Astrocyte of the cerebellum (primary cell): Measurements from ENCODE around the gene RIPK1.

ENCODE experiments used
- DNase-seq: peaks from one replicate; pipeline ENCODE4 v3.0.0-alpha.2; 2011; ENCODE audit warnings: low read depth
- H3K4me3 ChIP-seq: 2 replicates; pipeline ENCODE4 v1.5.1; 2011; ENCODE audit warnings: mild to moderate bottlenecking, low read depth, low read length, moderate library complexity
- in situ Hi-C: cut with HindIII; loops from 2 replicates; pipeline ENCODE4 v1.10.0; 2017; ENCODE audit warnings: low sequenced_read_pairs
- TF ChIP-seq, protein P1 (sequence below): IDR thresholded peaks from 2 replicates; pipeline ENCODE4 v1.5.1; 2012; ENCODE audit warnings: low read length, low read depth, moderate library complexity, mild to moderate bottlenecking; ENCODE audit errors: missing control alignments

Gene RIPK1

DNA sequence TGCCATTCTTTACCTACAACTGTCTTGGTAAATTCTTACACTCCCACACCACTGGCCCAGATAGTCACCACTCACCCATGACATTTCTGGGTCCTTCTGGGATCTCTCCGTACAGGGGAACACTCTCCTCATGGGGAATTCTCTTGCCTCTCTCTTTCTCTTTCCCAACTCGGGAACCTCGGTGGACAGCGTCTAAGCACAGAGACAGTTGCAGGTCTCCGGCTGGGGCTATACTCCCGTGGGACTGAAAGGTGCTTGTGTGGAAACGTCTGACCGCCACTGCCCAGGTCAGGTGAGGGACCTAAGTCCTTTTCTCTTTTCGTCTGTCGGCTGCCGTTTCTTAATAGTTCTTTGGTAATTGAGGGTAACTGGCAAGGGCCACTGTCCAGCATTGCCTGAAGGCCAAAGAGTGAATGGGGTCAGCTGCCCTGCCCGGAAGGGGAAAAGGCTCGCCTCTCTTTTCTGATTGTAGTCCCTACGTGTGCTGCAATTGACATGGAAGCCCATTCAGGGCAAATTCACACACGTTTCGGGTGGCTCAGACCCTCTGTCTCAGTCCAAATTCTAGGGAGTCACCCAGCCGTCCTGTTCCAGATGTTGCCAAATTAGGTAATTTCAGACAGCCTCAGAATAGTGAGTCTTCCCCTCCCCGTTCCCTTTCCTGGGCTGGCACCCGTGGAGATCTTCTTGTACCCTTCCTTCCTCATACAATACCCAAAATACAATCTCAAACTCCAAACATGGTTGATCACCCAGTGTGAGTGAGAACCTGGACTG is 31.2 kb upstream of the RIPK1 start:
- TF ChIP-seq, protein P1, sequence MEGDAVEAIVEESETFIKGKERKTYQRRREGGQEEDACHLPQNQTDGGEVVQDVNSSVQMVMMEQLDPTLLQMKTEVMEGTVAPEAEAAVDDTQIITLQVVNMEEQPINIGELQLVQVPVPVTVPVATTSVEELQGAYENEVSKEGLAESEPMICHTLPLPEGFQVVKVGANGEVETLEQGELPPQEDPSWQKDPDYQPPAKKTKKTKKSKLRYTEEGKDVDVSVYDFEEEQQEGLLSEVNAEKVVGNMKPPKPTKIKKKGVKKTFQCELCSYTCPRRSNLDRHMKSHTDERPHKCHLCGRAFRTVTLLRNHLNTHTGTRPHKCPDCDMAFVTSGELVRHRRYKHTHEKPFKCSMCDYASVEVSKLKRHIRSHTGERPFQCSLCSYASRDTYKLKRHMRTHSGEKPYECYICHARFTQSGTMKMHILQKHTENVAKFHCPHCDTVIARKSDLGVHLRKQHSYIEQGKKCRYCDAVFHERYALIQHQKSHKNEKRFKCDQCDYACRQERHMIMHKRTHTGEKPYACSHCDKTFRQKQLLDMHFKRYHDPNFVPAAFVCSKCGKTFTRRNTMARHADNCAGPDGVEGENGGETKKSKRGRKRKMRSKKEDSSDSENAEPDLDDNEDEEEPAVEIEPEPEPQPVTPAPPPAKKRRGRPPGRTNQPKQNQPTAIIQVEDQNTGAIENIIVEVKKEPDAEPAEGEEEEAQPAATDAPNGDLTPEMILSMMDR = no peak
- no peak overlapping the region for H3K4me3 ChIP-seq
- no peak for DNase-seq
- in situ Hi-C loops = no loop called here

DNA sequence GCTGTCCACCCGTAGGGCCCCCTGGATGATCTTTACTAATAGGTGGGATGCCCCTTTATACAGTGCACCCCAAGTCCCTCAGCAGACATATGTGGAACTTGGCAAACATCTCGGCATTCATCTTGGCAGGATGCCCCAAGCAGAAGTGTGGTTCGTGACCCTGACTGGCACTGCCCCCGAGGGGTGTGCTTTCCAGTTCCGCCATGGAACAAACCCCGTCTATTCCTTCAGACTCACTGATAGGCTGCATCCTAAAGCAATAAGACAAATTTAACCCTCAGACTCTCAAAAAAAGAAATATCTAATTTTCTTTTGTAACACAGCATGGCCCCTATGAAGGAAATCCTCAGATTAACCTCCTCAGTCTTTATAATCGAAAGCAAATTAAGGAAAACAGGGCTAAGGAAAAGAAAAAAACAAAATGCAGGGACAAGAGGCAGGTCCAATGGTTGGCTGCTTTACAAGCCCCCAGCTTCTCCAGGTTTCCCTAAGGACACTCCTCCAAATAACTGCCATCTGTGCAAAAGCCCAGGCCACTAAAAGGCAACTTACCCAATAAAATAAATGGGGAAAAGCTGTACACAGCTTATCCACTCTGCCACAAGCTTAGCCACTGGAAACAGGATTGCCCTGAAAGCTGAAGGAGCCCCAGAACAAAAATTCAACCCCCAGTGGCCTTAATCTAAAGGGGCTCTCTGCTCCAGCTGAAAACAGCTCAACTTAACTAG is 30.5 kb upstream of the RIPK1 start:
- TF ChIP-seq, protein P1 = no peak
- DNase-seq = no peak
- H3K4me3 ChIP-seq = no peak overlapping the region
- in situ Hi-C loops = no loop called here

DNA sequence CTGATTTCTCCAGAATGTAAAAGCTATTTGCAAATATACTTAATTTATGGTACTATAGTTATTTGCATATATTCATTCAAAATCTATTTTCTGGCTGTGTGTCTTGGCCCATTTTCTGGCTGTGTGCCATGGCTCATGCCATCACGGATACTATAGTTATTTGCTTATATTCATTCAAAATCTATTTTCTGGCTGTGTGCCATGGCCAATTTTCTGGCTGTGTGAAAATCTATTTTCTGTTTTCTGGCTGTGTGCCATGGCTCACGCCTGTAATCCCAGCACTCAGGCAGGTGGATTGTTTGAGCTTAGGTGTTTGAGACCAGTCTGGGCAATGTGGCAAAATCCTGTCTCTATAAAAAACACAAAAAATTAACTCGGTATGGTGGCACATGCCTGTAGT is 28.9 kb upstream of the RIPK1 start:
- TF ChIP-seq, protein P1 = no peak
- no peak for DNase-seq
- in situ Hi-C loops = no loop called here
- no peak overlapping the region for H3K4me3 ChIP-seq

DNA sequence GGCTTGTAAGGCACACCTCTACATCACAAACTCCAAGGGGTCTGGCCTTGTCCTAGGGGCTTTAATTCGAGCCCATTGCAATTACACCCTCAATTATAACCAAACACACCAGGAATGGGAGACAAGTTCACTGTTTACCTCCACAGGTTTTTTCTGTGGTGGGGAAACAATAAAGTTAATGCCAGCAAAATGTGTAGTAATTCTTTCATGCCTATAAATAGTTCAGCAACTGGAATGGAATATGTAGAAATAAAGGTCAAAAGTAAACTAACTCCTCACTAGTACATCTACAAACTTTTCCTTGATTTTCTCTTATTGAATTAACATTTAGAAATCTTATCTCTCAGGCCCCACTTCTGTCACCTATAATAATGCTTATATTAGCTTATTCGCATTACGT is 27.1 kb upstream of the RIPK1 start:
- no peak overlapping the region for H3K4me3 ChIP-seq
- TF ChIP-seq, protein P1 = no peak
- in situ Hi-C loops = no loop called here
- DNase-seq = no peak

DNA sequence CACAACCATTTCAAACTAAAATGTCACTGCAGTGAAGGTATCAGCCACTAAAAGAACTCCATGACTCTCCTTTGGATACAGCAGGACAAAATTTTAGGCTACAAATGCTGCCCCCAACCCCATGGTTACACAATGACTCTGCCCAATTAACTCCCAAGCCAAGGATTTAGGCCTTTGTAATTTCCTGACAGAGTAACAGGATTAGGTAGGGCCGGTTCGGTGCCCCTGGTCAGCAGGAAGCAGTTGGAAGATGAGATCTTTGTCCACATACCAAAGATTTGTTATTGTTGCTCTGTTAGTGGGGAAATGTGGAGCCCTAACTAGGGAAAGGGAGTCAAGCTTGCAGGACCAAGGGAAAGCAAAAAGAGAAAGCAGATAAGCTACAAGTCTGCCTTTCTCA is 26.7 kb upstream of the RIPK1 start:
- DNase-seq = no peak
- in situ Hi-C loops = no loop called here
- TF ChIP-seq, protein P1 = no peak
- H3K4me3 ChIP-seq = no peak overlapping the region

DNA sequence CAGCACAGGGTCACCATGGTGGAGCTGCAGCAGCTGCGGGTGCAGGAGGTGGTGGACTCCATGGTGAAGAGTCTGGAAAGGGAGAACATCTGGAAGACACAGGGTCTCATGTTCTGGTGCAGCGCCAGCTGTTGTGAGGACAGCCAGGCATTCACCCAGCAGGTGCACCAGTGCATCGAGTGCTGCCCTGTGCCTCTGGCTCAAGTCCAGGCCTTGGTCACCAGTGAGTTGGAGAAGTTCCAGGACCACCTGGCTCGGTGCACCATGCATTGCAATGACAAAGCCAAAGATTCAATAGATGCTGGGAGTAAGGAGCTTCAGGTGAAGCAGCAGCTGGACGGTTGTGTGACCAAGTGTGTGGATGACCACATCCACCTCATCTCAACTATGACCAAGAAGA is 22.9 kb upstream of the RIPK1 start:
- in situ Hi-C loops = no loop called here
- TF ChIP-seq, protein P1 = no peak
- no peak overlapping the region for H3K4me3 ChIP-seq
- no peak for DNase-seq
